Stimulated activated CD8-positive, alpha-beta memory T cell treated with anti-CD3 and anti-CD28 coated beads, Interleukin-12 subunit alpha, Interleukin-12 subunit beta, amount 100 ng/mL, for 24 hours (primary cell): Measurements from ENCODE around the gene FOLR1.
"Not testable (repeated sequence)": the region's sequence is repeated elsewhere in the genome, so short reads cannot be mapped to it uniquely, and the experiment has no call there.

Experiments
- DNase-seq: peaks from one replicate; pipeline ENCODE4 v3.0.0-alpha.2; 2020; ENCODE audit errors: extremely low read depth

Gene FOLR1

GRCh38 chr11:72191961-72192381, at the start of gene FOLR1:
Gene FOLR1 (plus strand): TSS chr11:72192140. CDS start chr11:72192174, 34 bp downstream.
- no peak for DNase-seq

GRCh38 chr11:72142543-72142942, 49.4 kb upstream of the FOLR1 start:
- DNase-seq: not testable (repeated sequence)

- no peak for DNase-seq
Observed at GRCh38 chr11:72144807-72145565, 47.0 kb upstream of the FOLR1 start.

GRCh38 chr11:72146625-72147024, 45.3 kb upstream of the FOLR1 start:
- no peak for DNase-seq

GRCh38 chr11:72150882-72151281, 41.1 kb upstream of the FOLR1 start:
- no peak for DNase-seq

- not testable (repeated sequence) for DNase-seq
Observed at GRCh38 chr11:72153874-72154273, 38.1 kb upstream of the FOLR1 start.

- no peak for DNase-seq
Observed at GRCh38 chr11:72154816-72155215, 37.1 kb upstream of the FOLR1 start.

GRCh38 chr11:72155751-72156150, 36.2 kb upstream of the FOLR1 start:
- DNase-seq: no peak

DNA sequence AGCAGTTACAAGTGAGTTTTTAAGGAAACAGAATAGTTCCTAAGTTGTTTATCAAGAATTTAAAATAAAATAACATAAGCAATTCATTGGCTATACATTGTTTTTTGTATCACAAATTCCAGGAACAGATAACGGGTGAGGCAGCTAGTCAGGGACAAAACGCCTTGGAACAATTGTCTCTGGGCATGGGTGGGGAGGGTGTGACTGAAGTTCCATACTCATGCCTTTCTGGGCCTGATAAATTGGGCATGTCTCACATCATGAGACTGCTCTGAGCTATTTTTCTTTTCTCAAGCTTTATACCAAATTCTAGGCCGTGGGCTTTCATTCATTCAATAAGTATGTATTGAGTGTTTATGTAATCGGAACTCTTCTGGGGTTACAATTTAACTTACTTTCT, 34.8 kb upstream of the FOLR1 start:
- no peak for DNase-seq

DNA sequence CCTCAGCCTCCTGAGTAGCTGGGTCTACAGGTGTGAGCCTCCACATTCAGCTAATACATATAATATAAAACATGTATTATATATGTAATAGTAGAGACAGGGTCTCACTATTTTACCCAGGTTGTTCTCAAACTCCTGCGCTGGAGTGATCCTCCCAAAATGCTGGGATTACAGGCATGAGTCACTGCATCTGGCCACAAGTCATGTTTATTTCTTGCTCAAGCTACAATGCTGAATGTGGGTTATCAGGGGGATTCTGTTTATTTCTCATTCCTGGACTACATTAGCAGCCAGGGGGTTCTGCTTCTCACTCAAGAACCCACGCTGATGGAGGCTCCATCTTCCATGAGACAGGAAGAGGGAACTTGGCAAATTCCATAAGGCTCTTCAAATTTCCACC, 31.6 kb upstream of the FOLR1 start:
- DNase-seq: no peak

DNA sequence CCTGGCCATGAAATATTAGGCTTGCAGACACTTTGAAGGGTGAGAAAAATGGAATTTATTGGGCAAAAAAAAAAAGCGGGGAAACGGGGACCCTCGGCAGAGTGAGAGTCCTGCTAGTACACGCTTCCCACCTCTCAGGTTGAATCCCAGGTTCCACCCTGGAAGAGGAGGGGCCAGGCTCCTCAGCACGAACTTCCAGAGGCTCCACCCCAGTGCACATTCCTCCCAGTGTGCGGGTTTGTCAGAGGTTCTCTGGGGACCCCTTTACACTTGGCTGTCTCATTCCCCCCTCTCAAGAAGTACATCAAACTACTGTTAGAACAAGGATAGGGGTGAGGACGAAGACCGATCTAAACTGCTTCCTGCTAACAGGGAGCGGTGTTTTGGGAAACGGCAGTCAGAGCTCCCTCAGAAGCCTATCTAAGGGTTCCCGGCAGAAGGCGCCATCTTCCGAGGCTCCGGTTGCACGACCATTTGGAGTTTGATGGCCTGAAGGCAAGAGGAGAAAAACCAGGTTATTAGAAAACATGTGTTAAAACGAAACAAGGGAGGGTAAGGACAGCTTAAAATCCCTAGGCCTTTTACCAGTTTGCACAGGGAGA, 28.9 kb upstream of the FOLR1 start:
- no peak for DNase-seq

GRCh38 chr11:72164187-72164586, 27.8 kb upstream of the FOLR1 start:
- DNase-seq: not testable (repeated sequence)

GRCh38 chr11:72169046-72169555, 22.8 kb upstream of the FOLR1 start:
- DNase-seq: not testable (repeated sequence)

- not testable (repeated sequence) for DNase-seq
Observed at GRCh38 chr11:72169754-72170153, 22.2 kb upstream of the FOLR1 start.

DNA sequence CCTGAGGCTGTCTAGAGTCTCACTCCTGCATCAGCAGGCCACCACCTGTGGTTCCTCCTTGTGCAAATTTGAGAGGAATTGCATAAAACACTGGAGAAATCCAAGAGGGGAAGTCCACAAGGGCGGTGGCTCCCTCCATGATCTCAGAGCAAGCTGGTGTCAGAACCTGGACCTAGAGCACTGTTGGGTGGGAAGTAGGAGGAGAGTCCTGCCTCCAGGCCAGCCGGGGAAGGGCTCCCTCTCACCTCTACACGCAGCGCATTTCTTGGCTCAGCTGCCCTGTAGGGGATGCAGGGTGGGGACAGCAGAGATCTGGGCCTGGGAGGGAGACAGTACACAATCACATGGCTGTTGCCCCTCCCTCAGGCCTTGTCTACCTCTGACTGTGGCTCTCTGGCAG, 19.9 kb upstream of the FOLR1 start:
- not testable (repeated sequence) for DNase-seq

DNA sequence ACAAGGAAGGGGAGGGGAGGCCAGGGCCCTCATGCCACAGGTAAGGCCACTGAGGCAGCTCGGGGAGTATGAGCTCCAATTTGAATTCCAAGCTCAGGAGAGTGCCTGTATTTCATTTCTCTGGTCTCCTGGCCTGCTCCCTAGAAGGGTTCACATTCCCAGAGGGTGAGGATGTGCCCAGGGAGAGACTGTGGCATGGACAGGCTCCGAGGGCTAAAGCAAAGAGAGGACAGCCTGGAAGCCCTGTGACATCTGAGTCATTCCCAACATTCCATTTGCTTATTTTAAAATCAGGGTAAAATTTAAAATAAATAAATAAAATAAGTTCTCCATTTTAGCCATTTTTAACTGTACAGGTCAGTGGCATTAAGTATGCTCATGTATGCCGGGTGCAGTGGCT, 18.6 kb upstream of the FOLR1 start:
- no peak for DNase-seq

DNA sequence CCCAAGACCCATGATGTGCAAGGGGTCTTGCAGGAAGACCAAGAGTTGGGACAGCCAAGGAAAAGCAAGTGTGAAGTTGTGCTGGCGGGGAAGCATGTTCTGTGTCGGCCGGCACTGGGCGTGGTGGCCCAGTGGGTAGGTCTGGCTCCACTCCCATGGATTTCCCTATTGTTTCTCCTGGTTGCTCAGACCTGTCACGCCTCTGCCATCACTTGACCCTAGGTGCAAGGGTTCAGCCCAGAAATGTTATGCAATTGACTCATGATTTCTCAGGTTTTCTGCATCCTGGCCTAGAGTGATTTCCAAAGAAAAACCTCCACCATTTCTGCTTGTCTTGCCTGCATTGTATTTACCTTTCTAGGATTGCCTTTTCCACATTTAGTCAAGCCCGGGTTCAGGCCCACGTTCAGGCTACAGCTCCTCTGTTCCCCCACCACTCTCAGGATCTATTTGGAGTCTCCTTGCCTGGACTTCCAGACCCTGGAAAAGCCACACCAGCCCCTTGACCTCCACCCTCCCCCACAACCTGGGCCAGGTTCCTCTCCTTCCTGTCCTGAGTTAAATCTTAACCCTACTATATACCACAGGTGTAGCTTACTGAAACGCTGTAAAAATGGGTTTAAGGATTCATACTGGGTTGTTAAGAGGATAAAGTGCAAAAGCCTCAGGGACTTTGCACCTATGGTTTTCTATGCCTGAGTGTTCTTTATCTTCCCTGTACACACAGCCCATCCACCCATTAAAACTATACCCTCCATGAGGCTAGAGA, 17.5 kb upstream of the FOLR1 start:
- DNase-seq: no peak

DNA sequence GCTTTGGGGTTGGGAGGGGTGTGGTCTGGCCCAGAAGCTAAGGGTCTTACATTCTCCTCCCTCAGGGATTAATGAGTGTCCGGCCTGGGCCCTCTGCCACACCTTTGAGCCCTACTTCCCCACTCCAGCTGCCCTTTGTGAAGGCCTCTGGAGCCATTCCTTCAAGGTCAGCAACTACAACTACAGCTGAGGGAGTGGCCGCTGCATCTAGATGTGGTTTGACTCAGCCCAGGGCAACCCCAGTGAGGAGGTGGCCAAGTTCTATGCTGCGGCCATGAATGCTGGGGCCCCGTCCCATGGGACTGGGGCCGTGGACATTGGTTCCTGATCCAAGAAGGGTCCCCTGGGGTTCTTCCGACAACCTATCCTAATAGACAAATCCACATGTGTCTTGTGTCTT, 14.3 kb upstream of the FOLR1 start:
- DNase-seq: no peak

- no peak for DNase-seq
Observed at GRCh38 chr11:72179049-72179803, 12.7 kb upstream of the FOLR1 start.

- no peak for DNase-seq
Observed at GRCh38 chr11:72179804-72180396, 12.0 kb upstream of the FOLR1 start.

DNA sequence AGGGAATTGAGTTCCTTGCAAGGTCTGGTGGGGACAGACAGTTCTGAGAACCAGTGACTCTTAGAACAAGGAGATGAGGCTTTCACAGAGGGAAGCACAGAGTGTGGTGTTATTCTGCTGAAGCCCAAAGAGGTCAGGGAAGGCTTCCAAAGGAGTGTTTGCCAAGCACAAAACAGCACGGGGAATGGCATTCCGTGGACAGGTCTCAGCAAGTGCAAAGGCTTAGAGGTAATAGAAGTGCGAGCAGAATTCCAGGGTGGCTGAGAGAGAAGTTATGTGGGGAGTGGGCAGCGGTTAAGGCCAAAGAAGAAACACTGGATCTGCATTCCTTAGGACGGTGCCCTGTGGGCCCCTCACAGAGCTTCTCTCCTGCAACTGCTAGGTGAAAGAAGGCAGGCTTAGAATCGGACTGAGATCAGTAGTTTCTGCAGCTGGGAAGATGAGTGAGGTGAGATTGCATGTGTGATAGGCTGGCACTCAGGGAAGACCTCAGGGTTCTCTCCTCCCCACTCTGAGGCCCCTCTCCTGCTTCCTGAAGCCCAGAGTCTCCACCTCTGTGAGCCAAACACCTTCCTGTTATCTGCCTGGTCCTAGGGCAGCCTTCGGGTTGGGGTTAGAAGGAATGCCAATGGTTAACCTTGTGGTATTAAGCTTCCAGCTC, 10.9 kb upstream of the FOLR1 start:
- not testable (repeated sequence) for DNase-seq
